PFSK-1 (cell line): ENCODE results near the gene ZNF138.

Experiments
- FOXP2 ChIP-seq: optimal IDR thresholded peaks from 2 replicates; pipeline ENCODE3; 2011; ENCODE audit warnings: borderline replicate concordance, control low read depth, inconsistent platforms; ENCODE audit not compliant: insufficient read depth; ENCODE audit errors: extremely low read length, extremely low read depth
- POLR2AphosphoS5 ChIP-seq: IDR thresholded peaks from 2 replicates; pipeline ENCODE4 v1.6.1; 2012; ENCODE audit warnings: low read depth, mild to moderate bottlenecking, control low read depth, low read length, moderate library complexity
- SIN3A ChIP-seq: IDR thresholded peaks from 2 replicates; pipeline ENCODE4 v1.6.1; 2012; ENCODE audit warnings: mild to moderate bottlenecking, low read length, moderate library complexity, borderline replicate concordance; ENCODE audit not compliant: insufficient read depth
- TAF1 ChIP-seq: IDR thresholded peaks from 2 replicates; pipeline ENCODE4 v1.6.1; 2012; ENCODE audit warnings: low read length, control low read depth, borderline replicate concordance; ENCODE audit not compliant: insufficient read depth
- TF ChIP-seq, protein P1 (sequence below), 2 experiments: IDR thresholded peaks; 2 replicates each; pipeline versions ENCODE4 v1.6.1 to v1.8.0; 2011 to 2012; ENCODE audit warnings: low read depth in 2 of 2, low read length in 2 of 2, control low read depth in 1 of 2, inconsistent platforms in 1 of 2, mild to moderate bottlenecking in 1 of 2, moderate library complexity in 1 of 2; ENCODE audit not compliant: insufficient read depth in 1 of 2

ZNF138 gene

GRCh38 chr7:64849924-64850499 lies 55.8 kb downstream of the ZNF138 start:
- TF ChIP-seq, protein P1, sequence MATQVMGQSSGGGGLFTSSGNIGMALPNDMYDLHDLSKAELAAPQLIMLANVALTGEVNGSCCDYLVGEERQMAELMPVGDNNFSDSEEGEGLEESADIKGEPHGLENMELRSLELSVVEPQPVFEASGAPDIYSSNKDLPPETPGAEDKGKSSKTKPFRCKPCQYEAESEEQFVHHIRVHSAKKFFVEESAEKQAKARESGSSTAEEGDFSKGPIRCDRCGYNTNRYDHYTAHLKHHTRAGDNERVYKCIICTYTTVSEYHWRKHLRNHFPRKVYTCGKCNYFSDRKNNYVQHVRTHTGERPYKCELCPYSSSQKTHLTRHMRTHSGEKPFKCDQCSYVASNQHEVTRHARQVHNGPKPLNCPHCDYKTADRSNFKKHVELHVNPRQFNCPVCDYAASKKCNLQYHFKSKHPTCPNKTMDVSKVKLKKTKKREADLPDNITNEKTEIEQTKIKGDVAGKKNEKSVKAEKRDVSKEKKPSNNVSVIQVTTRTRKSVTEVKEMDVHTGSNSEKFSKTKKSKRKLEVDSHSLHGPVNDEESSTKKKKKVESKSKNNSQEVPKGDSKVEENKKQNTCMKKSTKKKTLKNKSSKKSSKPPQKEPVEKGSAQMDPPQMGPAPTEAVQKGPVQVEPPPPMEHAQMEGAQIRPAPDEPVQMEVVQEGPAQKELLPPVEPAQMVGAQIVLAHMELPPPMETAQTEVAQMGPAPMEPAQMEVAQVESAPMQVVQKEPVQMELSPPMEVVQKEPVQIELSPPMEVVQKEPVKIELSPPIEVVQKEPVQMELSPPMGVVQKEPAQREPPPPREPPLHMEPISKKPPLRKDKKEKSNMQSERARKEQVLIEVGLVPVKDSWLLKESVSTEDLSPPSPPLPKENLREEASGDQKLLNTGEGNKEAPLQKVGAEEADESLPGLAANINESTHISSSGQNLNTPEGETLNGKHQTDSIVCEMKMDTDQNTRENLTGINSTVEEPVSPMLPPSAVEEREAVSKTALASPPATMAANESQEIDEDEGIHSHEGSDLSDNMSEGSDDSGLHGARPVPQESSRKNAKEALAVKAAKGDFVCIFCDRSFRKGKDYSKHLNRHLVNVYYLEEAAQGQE (IDR thresholded peaks at IDR 0.05; ENCODE audit: insufficient read depth in 1 of 2, low read depth in 2 of 2, low read length in 2 of 2) = no peak
- no peak for TF ChIP-seq FOXP2
- no peak for TF ChIP-seq SIN3A
- no peak for TF ChIP-seq TAF1
- TF ChIP-seq POLR2AphosphoS5 = no peak

- TF ChIP-seq, protein P1 (IDR thresholded peaks at IDR 0.05; ENCODE audit: insufficient read depth in 1 of 2, low read depth in 2 of 2, low read length in 2 of 2) = no peak
Measured at GRCh38 chr7:64853679-64854078, 59.5 kb downstream of the ZNF138 start.

DNA sequence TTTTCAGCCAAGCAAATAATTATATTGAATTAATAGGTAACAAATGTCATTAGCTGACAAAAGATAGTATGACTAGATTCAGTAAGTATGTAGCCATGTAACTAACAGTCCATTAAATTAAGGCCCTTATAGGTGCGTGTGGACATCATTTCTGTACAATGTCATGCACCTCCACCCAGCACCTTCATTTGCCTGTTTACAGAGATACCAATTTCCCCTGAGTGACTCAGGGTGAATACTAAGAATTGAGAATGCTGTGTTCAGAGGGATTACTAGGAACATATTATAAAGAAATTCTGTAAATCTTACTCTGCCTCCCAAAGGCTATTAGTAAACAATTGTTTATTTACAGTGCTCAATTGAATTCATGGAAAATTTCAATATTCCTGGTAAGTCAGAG lies 60.7 kb downstream of the ZNF138 start:
- TF ChIP-seq TAF1 = no peak
- no peak for TF ChIP-seq SIN3A
- TF ChIP-seq POLR2AphosphoS5 = no peak
- TF ChIP-seq, protein P1 (IDR thresholded peaks at IDR 0.05; ENCODE audit: insufficient read depth in 1 of 2, low read depth in 2 of 2, low read length in 2 of 2) = no peak
- no peak for TF ChIP-seq FOXP2

DNA sequence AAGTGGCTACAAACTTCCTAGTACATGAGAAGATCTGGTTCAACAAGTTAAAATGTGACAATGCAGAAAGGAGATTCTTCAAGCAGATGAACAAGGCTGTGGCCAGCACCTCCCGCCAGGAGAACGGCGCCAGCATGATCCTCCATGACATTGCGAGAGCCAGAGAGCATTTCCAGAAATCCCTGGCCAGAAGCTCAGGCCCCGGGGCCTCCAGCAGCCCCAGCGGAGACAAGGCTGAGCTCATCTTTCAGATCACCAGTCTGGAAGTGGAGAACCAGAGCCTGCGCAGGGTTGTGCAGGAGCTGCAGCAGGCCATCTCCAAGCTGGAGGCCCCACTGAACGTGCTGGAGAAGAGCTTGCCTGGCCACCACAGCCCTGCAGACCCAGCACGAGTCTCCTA lies 68.8 kb downstream of the ZNF138 start:
- TF ChIP-seq SIN3A = no peak
- no peak for TF ChIP-seq POLR2AphosphoS5
- TF ChIP-seq FOXP2 = no peak
- TF ChIP-seq, protein P1 (IDR thresholded peaks at IDR 0.05; ENCODE audit: insufficient read depth in 1 of 2, low read depth in 2 of 2, low read length in 2 of 2) = no peak
- TF ChIP-seq TAF1 = no peak

GRCh38 chr7:64863969-64864368 lies 69.7 kb downstream of the ZNF138 start:
- TF ChIP-seq FOXP2 (no peak), TAF1 (no peak)
